ENCODE measurements around the gene LHPP. TPM values are rescaled to one million over a fixed set of nuclear protein-coding genes. Genes with fewer than 3 reads are reported as not detected.

LHPP gene
- total and polyA plus RNA-seq, 10 donors: 16.8 to 36.8 (median 23.5) TPM

- Histone ChIP-seq H3K4me1 (peaks cover 66 to 100% (median 96%) of the 10 kb centered on the region in 6 donors), H3K27me3 (replicated peaks in 1 of 7) (no peaks in the 10 kb centered on the region), H3K9me3 (no peaks in the 10 kb centered on the region), H3K27ac (peak overlapping the region; percentile 38 to 97 (median 76)), H3K4me3 (peak overlapping the region in 1 of 8 donors; percentile 1), H3K36me3 (peaks cover 0 to 45% (median 0%) of the 10 kb centered on the region in 6 donors)
- 72 to 82% (median 78%) methylated on average over 14 to 17 of the region's 17 CpGs for WGBS, 5 donors
- DNase-seq: peak; percentile 76
- intact Hi-C loops (cut with DNase I; ENCODE audit: low total_unique reads): no loop called here
- TF ChIP-seq POLR2AphosphoS5 (IDR thresholded peaks at IDR 0.05): peak; percentile 10 to 39 (median 19)
- TF ChIP-seq POLR2A (IDR thresholded peaks at IDR 0.05): no peak
Measured at GRCh38 chr10:124653811-124654651, 192.4 kb downstream of the LHPP start.

DNA sequence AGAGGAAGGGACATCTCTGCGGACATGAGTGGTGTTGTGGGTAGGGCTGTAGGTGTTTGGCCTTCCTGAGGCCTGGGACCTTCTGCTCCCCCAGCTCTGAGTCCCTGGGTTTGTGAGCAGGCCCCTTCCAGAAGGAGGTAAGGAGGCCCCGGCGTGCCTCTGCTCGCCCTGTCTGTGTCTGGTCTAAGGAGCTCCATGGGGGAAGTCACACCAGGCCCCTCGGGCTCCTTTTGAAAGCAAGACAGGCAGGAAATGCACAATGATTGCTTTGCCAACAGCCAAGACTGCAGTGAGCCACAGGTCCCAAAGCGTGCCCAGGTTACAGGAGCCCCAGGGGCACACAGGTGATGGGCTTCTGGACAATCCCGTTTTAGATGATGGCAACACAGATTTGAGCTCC, 193.1 kb downstream of the LHPP start:
- WGBS, 5 donors: 48 to 78% (median 54%) methylated on average over 5 to 7 of the region's 7 CpGs
- Histone ChIP-seq H3K4me3 (peak overlapping the region in 1 of 8 donors; percentile 1), H3K9me3 (no peaks in the 10 kb centered on the region), H3K4me1 (peaks cover 60 to 100% (median 96%) of the 10 kb centered on the region in 6 donors), H3K27ac (peak overlapping the region; percentile 38 to 97 (median 76)), H3K27me3 (replicated peaks in 1 of 7) (no peaks in the 10 kb centered on the region), H3K36me3 (peaks cover 0 to 45% (median 0%) of the 10 kb centered on the region in 6 donors)
- DNase-seq: peak; percentile 82
- TF ChIP-seq, protein P1, sequence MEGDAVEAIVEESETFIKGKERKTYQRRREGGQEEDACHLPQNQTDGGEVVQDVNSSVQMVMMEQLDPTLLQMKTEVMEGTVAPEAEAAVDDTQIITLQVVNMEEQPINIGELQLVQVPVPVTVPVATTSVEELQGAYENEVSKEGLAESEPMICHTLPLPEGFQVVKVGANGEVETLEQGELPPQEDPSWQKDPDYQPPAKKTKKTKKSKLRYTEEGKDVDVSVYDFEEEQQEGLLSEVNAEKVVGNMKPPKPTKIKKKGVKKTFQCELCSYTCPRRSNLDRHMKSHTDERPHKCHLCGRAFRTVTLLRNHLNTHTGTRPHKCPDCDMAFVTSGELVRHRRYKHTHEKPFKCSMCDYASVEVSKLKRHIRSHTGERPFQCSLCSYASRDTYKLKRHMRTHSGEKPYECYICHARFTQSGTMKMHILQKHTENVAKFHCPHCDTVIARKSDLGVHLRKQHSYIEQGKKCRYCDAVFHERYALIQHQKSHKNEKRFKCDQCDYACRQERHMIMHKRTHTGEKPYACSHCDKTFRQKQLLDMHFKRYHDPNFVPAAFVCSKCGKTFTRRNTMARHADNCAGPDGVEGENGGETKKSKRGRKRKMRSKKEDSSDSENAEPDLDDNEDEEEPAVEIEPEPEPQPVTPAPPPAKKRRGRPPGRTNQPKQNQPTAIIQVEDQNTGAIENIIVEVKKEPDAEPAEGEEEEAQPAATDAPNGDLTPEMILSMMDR (IDR thresholded peaks at IDR 0.05 in 8 of 11, conservative IDR thresholded peaks at IDR 0.05 in 3 of 11): no peak
- TF ChIP-seq POLR2AphosphoS5 (IDR thresholded peaks at IDR 0.05) (no peak), POLR2A (IDR thresholded peaks at IDR 0.05) (no peak)
- intact Hi-C loops (cut with DNase I; ENCODE audit: low total_unique reads): no loop called here

GRCh38 chr10:124655191-124656112, 193.8 kb downstream of the LHPP start:
- no peak for TF ChIP-seq POLR2A (IDR thresholded peaks at IDR 0.05)
- no peak for TF ChIP-seq POLR2AphosphoS5 (IDR thresholded peaks at IDR 0.05)
- TF ChIP-seq, protein P1 (IDR thresholded peaks at IDR 0.05 in 8 of 11, conservative IDR thresholded peaks at IDR 0.05 in 3 of 11): no peak
- intact Hi-C loops (cut with DNase I; ENCODE audit: low total_unique reads): no loop called here
- H3K27ac ChIP-seq: peak overlapping the region; percentile 38 to 97 (median 76)
- H3K4me3 ChIP-seq: peak overlapping the region in 1 of 8 donors; percentile 1
- no peaks in the 10 kb centered on the region for H3K9me3 ChIP-seq
- 71 to 92% (median 75%) methylated on average over 13 of the region's 13 CpGs for WGBS, 5 donors
- H3K4me1 ChIP-seq: peaks cover 56 to 100% (median 96%) of the 10 kb centered on the region in 6 donors
- H3K36me3 ChIP-seq: peaks cover 0 to 53% (median 0%) of the 10 kb centered on the region in 6 donors
- peak; percentile 75 for DNase-seq
- H3K27me3 ChIP-seq (replicated peaks in 1 of 7): no peaks in the 10 kb centered on the region

GRCh38 chr10:124656113-124656490, 194.5 kb downstream of the LHPP start:
- Histone ChIP-seq H3K27ac (peak overlapping the region in 3 of 8 donors; percentile 94 to 97 (median 95)), H3K4me3 (no peak overlapping the region), H3K9me3 (no peaks in the 10 kb centered on the region), H3K4me1 (peaks cover 52 to 100% (median 90%) of the 10 kb centered on the region in 6 donors), H3K36me3 (peaks cover 0 to 59% (median 0%) of the 10 kb centered on the region in 6 donors), H3K27me3 (replicated peaks in 1 of 7) (no peaks in the 10 kb centered on the region)
- no peak for TF ChIP-seq POLR2AphosphoS5 (IDR thresholded peaks at IDR 0.05)
- TF ChIP-seq POLR2A (IDR thresholded peaks at IDR 0.05): no peak
- TF ChIP-seq, protein P1 (IDR thresholded peaks at IDR 0.05 in 8 of 11, conservative IDR thresholded peaks at IDR 0.05 in 3 of 11): no peak
- peak; percentile 64 for DNase-seq
- intact Hi-C loops (cut with DNase I; ENCODE audit: low total_unique reads): no loop called here
- WGBS, 5 donors: 94 to 97% (median 96%) methylated on average over 7 of the region's 7 CpGs

All from spleen (tissue), 11 donors.